HG02840 (cell line): ENCODE measurements around the gene TTYH2.
"Not testable (repeated sequence)": the region's sequence is repeated elsewhere in the genome, so short reads cannot be mapped to it uniquely, and the experiment has no call there.

Source experiments
- ATAC-seq: cut with Tn5 transposase; IDR thresholded peaks from one replicate; pipeline ENCODE4 v1.9.1; 2021; ENCODE audit warnings: mild to moderate bottlenecking, moderate library complexity, moderate number of reproducible peaks; ENCODE audit not compliant: unreplicated experiment, low FRiP score

Gene TTYH2

GRCh38 chr17:74280093-74280513 lies 66.7 kb downstream of the TTYH2 start:
- no peak for ATAC-seq

DNA sequence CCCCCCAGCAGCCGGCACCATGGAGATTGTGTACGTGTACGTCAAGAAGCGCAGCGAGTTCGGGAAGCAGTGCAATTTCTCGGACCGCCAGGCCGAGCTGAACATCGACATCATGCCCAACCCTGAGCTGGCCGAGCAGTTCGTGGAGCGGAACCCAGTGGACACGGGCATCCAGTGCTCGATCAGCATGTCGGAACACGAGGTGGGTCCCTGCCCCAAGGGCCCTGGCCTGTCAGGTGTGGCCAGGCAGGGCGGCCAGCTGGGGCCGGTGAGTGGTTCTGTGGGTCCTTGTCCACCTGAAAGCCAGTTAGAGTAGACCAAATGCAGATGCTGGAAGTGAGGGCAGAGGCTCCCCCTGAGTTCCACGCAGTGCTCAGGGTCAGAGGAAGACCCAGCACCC lies 68.4 kb downstream of the TTYH2 start:
- no peak for ATAC-seq

DNA sequence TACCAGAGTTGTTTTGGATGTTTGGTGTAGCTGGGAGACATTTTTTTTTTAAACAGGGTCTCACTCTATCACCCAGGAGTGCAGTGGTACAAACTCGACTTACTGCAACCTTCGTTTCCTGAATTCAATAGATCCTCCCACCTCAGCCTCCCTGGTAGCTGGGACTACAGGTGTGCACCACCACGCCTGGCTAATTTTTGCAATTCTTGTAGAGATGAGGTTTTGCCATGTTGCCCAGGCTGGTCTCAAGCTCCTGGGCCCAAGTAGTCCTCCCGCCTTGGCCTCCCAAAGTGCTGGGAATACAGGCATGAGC lies 68.9 kb downstream of the TTYH2 start:
- ATAC-seq, result not testable (repeated sequence)

DNA sequence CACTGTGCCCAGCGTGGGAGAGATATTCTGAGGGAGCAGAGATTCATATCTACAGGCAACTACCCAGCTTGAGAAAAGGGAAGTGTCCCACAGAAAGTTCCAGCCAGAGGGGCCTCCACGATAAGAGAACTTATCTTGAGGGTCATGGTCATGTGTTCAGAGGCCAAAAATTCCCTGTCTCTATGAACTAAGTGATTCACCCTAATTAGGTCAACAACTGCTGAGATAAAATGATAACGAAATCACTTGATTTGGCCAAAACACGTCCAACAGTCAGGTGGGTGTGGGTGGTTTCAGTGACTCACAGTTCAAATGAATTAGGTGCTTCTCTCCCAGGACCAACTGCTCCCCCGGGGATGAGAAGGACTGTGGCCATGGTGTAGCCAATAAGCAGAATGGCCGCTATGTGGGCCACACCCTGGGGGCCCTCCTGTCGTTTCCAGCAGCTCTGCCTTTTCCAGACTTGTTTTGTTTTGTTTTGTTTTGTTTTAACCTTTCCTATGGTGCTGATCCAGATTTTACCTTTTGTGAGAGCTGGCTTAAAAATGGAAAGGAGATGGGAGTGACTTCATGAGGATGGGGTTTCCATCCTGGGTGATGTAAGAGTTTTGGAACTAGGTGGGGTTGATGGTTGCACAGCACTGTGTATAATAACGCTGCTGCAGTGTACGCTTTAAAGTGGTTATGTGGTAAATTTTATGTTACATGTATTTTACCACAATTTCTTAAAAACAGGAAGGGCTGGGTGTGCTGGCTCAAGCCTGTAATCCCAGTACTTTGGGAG lies 69.4 kb downstream of the TTYH2 start:
- no peak for ATAC-seq

DNA sequence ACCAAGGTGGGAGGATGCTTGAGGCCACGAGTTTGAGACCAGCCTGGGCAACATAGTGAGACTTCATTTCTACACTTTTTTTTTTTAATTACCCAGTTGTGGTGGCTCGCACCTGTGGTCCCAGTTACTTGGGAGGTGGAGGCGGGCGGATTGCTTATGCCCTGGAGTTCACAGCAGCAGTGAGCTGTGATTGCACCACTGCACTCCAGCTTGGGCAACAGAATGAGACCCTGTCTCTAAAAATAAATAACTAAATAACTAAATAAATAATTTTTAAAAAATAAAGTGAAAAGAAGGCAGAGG lies 70.0 kb downstream of the TTYH2 start:
- no peak for ATAC-seq

GRCh38 chr17:74287031-74287602 lies 73.7 kb downstream of the TTYH2 start:
- no peak for ATAC-seq

DNA sequence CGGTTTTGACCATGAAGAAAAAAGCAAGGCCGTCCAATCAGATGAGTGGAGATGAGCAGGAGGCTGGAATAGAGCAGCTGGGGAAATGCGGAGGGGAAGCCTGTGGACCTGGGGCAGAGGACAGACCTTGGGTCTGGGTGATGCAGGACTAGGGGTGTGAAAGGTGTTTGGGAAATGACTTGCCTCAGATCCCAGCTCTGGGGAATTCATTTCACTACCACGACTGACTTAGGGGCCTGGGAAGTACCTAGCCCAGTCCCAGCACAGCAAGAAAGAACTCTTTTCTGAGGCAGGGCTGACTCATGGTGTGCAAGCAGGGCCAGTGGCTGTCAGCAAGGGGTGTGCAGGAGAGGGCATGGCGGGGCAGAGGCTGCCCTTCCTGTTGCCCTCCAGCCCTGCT lies 75.4 kb downstream of the TTYH2 start:
- ATAC-seq, result no peak

- ATAC-seq, result no peak
These were observed 76.3 kb downstream of the TTYH2 start for GRCh38 chr17:74289688-74290087.

DNA sequence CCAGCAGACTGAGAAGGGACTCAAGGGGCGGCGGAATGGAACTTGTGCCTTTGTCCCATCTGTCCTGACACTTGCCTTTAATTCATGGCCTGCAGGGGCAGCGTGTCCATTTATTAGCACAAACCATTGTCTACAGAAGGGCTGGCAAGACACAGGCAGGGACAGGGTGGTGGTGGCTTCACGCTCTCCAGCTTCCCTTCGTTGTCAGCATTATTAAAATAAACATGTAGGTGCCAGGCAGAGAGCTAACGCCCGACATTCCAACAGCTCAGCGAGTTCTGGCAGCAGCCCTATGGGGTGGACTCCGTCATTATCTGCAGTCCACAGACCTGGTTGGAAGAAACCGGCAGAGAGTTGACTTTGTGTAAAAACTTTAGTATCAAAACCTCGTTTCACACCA lies 77.0 kb downstream of the TTYH2 start:
- ATAC-seq, result no peak

- no peak for ATAC-seq
These were observed 79.1 kb downstream of the TTYH2 start for GRCh38 chr17:74292495-74292894.

GRCh38 chr17:74295625-74296547 lies 82.5 kb downstream of the TTYH2 start:
- ATAC-seq, result no peak

- no peak for ATAC-seq
These were observed 83.2 kb downstream of the TTYH2 start for GRCh38 chr17:74296548-74296936.

DNA sequence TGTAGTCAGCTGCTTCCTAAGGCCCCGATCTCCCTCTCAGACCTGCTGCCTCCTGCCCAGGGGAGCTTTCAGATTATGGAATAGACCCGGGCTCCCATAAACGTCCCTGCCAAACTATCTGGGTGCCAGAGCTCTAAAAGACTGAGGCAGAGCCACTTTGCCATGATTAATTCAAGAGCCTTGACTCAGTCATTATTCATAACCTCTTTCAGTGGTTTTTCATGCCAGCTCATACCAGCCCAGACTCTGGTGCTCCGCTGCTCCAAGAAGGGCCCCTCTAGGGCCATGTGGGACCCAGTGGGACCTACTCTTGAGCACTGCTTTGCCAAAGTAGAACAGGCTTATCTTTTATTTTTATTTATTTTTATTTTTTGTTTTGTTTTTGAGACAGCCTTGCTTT lies 84.6 kb downstream of the TTYH2 start:
- ATAC-seq, result no peak

- no peak for ATAC-seq
These were observed 85.4 kb downstream of the TTYH2 start for GRCh38 chr17:74298778-74299177.

DNA sequence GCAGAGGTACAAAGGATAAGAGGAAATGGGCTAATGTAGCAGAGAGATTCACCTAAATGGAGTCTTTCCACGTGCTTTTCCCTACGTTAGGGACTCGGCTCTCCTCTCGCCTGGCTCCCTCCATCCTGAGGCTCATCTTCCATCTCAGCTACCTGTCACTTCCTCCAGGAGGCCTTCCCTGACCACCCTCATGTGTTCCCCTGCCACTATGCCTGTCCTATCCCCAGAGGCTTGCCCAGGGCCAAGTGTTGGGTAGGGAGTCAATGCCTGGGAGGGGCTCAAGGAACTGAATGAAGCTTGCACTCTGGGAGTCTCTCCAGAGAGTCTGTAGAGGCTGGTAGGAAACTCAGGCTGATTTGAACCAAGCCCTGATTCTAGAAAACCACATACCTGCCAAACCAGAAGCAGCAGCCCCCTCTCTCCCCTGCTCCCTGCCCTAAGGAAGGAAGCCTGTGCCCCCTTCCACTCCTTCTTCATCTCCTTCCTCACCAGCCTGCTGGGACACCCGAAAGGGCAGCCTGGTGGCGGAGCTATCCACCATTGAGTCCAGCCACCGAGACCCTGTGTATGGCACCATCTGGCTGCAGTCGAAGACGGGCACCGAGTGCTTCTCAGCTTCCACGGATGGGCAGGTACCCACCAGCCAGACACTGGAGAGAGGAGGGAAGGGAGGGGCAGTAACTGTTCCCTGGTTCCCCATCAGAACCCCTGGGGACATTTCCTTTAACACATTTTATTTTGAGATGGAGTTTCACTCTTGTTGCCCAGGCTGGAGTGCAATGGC lies 86.0 kb downstream of the TTYH2 start:
- no peak for ATAC-seq

DNA sequence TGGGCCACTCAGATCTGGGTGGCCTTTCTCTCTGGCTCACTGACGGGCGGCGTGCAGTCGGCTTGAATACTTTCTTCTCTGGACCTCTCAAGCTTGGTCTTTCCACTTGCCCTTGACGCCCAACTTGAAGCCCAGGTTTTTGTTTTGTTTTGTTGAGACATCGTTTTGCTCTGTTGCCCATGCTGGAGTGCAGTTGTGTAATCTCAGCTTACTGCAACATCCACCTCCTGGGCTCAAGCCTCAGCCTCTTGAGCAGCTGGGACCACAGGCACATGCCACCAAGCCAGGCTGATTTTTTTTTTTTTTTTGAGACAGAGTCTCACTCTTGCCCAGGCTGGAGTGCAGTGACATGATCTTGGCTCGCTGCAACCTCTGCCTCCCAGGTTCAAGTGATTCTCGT lies 89.9 kb downstream of the TTYH2 start:
- ATAC-seq, result no peak

DNA sequence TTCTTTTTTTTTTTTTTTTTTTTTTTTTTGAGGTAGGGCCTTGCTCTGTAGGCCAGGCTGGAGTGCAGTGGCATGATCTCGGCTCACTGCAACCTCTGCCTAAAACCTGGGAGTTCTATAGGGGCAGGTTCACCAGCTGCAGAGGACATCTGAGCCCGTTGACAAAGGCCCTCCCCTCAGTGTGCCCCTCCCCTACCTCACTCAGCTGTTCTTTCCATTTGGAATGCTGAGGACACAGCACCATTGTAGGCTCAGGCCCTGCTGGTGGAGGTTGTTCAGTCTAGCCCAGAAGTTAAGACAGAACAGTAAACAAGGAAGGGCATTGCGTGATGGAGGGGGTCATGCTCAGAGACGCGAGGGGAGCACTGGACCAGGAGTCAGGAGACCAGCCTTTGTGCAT lies 90.8 kb downstream of the TTYH2 start:
- ATAC-seq, result no peak

DNA sequence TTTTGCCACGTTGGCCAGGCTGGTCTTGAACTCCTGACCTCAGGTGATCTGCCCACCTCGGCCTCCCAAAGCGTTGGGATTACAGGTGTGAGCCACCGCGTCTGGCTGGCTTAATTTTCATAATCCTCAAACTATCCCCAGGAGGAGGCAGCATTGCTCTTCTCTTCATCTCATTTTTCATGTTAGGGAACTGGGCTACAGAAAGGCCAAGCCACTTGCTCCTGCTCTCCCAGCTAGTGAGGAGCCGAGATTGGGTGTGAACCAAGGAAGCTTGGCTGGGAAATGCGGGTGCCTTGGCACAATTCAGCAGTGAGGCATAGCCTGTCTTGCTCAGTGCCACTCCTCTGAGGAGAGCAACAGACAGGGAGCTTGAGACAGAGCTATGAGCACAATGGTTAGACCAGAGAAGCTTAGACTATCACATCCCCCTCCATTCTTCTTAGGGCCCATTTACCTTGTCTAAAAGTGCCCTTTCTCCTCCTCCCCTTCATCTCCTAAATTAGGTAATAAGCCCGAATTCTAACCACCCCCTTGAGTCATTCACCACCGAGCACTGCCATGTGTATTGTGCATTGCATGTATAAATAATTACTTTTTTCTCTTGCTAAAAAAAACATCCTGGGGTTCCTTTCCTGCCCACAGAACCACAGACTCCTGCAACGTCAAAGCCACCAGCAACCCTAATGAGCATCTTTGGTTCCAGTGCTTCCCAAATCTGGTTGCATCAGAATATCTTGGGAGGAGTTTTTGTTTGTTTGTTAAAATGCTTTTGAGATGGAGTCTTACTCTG lies 92.7 kb downstream of the TTYH2 start:
- ATAC-seq, result no peak

DNA sequence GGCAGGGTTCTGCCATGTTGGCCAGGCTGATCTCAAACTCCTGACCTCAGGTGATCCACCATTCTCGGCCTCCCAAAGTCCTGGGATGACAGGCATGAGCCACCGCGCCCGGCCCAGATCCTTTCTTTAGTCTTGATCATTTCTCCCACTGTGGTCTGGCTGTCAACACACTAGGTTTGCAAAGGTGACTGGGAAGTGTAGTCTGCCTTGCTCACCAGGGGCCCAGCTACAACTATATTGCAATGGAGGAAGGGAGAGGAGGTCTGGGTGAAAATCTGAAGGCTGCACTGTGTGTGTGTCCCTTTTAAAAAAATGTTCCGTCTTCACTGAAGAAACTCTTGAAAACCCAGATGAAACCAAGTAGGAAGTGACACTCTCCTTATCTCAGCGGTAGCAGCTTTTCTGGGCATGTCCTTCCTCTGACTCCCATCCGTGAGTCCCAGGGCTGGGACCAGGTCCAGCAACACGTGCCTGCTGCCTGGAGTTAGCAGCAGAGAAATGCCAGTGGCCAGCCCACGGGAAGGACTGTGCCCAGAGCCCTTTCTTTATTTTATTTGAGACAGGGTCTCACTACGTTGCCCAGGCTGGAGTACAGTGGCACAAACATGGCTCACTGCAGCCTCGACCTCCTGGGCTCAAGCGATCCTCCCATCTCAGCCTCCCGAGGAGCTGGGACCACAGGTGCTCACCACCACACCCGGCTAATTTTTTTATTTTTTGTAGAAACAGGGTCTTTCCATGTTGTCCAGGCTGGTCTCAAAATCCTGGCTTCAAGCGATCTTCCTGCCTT lies 94.8 kb downstream of the TTYH2 start:
- ATAC-seq, result no peak
